CD4-positive, alpha-beta T cell treated with Interleukin-21 for 1 hour (primary cell): Measurements from ENCODE around the gene ACTR1A.
A peak's percentile ranks its signal among the peaks of the same experiment; 100 is the strongest.
"Not testable (repeated sequence)": the region's sequence is repeated elsewhere in the genome, so short reads cannot be mapped to it uniquely, and the experiment has no call there.

Experiments
- DNase-seq: peaks from one replicate; pipeline ENCODE4 v3.0.0-alpha.2; 2020

The ACTR1A gene

DNA sequence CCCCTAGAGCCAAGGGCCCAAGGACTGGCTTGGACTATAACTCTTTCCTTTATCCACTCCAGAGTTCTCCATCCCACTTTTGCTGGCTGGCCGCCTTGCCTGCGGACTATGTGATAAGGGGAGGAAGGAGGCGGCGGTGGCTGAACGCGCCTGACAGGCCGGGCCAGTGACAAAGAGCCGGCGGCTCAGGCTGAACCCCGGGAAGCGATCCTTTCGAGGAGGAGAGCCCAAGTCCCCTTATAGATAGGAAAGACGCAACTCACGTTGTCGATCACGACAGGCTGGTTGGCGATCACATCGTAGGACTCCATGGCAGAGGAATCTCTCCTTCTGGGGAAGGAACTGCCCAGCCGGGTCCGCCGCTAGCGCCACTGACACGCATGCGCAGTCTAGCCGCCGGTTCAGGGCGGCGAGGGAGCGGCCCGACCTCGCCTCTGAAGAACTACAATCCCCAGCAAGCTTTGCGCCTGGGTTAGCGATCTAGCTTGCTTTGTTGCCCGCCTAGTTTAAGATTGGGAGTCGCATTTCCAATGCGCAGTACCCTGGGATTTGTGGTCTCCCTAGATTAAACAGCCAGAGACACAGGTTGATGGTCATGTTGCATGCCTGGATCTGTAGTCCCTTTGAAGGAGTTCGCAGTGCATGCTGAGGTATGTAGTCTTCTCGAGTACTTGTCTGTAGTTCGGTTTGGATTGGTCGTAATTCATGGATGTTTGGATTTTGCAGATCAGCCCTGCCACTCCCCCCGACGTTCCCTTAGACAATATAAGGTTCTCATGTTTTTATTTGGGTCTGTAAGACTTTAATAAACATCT, at the start of gene ACTR1A:
Gene ACTR1A, minus strand, starts transcription at position 376 of the 815 bp plus-strand sequence. Its CDS starts 65 bp downstream, at position 311.
- DNase-seq: peak; percentile 98

DNA sequence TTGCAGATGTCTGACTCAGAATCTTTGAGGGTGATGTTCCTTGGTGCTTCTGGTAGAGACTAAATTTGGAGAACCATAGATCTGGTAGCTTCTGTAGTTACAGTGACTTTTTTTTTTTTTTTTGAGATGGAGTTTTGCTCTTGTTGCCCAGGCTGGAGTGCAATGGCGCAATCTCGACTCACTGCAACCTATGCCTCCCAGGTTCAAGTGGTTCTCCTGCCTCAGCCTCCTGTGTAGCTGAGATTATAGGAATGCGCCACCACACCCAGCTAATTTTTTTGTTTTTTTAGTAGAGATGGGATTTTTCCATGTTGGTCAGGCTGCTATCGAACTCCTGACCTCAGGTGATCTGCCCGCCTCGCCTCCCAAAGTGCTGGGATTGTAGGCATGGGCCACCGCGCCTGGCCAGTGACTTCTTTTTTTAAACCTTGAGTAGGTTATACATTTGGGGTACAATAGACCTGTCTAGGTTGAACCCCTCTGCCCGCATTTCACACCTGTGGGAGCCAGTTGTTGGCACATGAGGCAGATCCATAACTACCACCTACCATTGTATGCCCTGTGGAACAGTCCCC, 48.2 kb upstream of the ACTR1A start:
- DNase-seq: no peak

DNA sequence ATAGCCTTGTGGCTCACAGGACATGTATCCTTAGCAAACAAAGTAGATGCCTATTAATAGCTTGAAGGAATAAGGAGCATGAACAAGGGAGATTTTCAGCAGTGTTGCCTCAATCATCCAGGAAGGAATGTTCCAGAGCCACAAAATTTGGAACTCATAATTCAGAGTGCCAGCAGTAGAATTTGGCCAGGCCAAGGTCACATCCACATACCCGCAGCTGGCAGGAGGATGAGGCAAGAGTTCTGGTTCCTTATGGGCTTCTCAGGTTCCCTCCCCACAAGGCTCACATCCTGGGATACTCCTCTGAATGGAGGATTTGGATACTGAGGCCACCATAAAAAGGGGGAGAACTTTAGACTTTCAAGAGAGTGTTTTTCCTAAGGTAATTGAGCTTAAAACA, 47.0 kb upstream of the ACTR1A start:
- DNase-seq: no peak

DNA sequence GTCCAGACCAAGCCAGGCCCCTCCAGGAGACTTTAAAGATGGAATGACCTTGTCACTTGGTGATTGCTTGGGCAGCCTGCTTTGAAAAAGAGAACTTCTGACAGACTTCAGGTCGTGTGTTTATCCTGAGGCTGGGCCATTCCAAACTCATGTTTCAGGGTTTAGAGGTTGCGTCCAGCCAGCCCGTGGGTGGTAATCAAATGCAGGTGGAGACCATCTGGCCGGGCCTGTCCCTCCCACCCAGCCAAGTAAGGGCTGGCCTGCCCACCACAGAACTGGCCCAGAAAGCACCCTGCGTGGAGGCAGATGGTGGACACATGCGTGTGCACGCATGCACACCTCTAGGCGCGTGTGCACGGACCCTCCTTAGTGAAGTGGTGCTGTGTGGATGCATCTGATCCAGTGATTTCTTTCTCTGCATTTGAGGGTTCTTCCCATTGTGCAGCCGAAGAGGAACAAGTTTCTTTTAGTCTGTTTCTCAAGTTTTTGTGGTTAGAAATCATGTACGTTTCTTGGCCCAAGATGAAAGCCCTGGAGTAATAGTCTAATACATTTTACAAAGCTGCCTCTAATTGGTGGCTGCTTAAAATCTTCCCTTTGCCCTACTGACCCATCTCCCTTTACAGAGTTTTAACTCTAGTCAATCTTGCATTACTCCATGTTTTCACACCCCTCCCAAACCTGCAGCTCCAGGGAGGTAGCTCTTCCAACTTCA, 44.3 kb upstream of the ACTR1A start:
- no peak for DNase-seq

DNA sequence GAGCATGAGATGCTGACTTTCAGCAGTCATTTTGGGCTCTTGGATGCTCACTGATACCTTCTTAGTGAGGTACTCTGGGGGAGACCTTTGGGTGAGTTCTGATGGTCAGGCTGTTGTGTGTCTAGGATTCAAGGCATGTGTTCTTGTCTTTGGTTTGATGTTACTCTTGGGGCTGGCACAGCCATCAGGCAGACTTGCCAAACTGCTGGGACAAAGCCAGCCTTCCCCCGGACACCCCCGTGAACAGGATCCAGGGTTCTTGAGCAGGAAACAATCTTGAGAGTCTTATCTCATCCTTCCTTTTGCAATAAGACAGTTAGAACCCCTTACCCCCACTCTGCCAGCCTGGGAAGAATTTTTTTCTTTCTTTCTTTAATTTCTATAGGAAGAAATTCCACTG, 43.5 kb upstream of the ACTR1A start:
- DNase-seq: no peak

DNA sequence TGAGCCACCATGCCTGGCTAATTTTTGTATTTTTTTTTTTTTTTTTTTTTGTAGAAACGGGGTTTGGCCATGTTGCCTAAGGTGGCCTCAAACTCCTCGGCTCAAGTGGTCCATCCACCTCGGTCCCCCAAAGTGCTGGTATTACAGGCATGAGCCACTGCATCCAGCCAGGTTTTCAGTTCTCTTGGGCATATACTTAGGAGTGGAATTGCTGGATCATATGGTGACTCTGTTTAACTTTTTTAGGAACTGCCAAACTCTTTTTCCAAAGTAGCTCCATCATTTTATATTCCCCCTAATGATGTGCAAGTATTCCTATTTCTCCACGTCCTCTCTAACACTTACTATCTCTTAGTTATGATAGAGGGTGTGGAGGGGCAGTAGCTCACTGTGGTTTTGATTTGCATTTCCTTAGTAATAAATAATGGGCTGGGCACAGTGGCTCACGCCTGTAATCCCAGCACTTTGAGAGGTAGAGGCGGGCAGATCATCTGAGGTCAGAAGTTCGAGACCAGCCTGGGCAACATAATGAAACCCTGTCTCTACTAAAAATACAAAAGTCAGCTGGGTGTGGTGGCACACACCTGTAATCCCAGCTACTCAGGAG, 42.9 kb upstream of the ACTR1A start:
- DNase-seq: no peak

DNA sequence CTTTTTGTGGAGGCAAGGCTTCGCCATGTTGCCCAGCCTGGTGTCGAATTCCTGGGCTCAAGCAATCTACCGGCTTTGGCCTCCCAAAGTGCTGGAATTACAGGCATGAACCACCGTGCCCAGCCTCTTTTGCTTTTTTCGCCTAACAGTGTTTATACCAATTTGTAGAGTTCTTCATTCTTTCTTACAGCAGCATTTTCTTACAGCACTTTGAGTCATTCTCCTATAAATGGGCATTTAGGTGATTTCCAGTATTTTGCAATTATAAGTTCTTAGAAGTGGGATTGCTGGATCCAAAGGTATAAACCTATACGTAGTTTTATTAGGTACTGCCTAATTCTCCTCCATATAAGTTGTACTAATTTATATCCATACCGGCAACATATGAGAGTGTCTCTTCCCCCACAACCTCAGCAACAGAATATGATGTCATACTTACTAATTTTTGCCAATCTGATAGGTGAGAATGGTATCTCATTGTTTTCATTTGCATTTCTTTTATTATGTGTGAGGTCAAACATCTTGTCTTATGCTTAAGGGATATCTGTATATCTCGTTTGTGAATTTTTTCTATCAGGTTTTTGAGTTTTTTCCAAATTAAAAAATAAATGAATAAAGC, 40.4 kb upstream of the ACTR1A start:
- DNase-seq: no peak

DNA sequence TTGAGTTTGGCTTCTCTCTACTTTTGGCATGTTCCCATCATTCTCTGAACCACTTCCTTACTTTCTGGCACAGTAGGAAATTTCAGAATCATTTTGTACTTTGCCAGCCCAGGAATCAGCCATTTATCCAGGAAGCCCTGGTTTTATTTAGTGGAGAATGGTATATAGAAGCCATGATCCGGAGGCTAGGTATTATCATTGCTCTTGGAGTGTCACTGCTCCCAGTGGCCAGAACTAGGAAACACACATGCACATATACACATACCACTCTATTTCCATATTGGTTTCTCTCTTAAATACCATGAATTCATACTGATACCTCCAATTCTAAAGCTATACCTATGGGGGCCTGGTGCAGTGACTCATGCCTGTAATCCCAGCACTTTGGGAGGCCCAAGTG, 37.5 kb upstream of the ACTR1A start:
- DNase-seq: no peak

DNA sequence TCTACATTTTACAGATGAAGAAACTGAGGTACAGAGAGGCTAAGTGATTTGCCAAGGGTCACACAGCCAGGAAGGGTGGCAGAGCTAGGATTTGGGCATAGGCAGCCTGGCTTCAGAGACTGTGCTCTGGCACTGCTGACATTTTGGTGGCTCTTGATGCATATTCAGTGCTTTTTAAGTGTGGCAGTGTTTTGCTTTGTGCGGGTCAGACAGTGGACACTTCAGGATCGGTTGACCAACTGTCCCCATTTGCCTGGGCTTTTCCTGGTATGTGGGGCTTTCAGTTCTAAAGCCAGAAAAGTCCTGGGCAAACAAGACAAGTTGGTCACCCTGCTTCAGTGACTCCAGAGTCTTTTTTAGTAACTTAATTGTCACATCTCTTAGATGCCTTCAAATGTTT, 36.3 kb upstream of the ACTR1A start:
- DNase-seq: no peak

DNA sequence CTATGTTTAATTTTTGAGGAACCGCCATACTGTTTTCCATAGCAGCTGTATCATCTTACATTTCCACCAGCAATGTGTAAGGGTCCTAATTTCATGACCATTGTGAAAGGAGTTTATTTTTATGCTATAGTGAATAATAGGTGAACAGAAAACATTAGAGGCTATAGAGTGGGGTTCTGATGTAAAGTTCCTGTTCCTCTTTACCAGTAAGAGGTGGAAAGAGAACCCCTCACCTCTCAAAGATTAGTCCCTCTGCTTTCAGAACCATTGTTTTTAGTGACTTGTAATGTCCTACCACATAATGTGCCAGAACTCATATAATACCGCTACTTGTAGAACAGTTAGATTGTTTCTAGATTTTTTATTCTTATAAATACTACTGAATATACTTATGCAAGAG, 35.4 kb upstream of the ACTR1A start:
- no peak for DNase-seq

DNA sequence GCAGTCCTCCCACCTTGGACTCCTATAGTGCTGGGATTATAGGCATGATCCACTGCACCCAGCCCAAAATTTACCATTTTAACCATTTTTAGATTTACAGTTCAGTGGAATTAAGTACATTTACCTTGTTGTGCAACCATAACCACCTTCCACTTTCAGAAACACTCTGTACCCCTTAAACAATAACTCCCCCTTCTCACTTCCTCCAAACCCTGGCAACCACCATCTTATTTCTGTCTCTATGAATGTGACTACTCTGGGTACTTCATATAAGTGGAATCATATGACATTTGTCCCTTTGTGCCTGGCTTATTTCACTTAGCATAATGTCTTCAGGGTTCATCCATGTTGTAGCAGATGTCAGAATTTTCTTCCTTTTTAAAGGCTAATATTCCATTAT, 34.9 kb upstream of the ACTR1A start:
- DNase-seq: no peak

DNA sequence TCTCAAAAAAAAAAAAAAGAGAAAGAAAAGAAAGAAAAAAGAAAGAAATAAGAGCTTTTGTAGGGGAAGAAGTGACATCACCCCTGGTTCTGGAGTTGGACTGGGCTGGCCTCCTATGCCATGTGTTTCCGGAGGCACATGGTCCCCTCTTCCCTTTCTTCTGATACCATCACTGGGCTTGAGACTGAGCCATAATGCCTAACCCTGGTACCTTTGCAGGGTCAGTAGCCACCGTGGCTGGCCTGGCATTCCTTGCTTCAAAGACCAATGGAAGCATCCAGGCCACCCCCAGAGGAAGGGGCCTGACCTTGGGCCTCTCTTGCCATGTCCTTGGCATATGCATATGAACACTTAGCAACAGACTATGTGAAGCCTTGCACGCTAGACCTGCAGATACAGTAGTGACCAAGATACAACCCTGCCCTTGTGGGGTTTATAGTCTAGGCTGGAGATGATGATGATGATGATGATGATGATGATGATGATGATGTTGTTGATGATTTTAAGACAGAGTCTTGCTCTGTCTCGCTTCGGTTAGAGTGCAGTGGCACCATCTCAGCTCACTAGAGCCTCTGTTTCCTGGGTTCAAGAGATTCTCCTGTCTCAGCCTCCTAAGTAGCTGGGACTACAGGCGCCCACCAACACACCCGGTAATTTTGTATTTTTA, 33.1 kb upstream of the ACTR1A start:
- no peak for DNase-seq

DNA sequence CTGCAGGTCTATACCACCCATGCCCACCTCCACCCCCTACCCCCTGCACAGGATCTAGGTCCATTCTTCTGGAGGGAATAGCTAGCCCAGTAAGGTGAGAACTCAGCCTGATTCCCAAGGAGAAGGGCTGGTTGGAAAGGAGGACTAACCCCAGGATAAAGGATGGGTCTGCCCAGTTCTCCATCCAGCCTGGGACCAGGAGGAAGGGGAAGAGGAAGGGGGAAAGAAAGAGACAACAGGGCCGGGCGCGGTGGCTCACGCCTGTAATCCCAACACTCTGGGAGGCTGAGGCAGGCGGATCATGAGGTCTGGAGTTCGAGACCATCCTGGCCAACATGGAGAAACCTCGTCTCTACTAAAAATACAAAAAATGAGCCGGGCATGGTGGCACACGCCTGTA, 32.5 kb upstream of the ACTR1A start:
- not testable (repeated sequence) for DNase-seq

DNA sequence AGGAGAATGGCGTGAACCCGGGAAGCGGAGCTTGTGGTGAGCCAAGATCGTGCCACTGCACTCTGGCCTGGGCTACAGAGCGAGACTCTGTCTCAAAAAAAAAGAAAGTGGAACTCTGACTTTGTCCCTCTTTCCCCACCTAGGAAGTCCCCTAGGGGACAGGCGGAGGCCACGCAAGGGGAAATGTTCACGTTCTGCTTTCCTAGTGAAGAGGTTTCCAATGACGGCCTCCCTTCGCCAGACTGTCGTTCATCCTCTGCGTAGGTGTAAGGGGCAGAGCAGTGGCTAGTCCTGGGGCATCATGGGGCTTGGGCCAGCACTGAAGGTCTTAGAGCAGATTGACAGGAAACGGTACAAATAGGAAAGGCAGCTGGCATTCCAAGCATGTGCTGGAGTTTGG, 31.8 kb upstream of the ACTR1A start:
- DNase-seq: no peak

DNA sequence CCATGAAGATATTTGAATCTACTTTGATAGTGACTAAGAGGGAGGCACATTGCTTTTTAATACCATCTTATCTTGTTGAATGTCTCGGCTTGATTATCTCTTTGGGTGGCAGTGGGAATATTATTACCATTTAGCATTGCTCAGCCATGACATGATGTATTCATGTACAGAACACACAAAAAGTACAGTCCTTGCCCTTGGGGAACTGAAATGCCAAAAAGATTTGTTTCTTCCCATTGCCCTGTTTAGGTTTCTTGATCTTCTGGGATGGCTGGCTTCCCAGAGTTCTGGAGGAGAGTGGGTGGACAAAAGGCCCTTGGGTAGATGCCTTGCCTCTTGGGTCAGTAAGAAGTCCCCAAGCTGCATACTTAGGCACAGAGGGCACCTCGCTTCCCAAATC, 25.0 kb upstream of the ACTR1A start:
- DNase-seq: no peak

DNA sequence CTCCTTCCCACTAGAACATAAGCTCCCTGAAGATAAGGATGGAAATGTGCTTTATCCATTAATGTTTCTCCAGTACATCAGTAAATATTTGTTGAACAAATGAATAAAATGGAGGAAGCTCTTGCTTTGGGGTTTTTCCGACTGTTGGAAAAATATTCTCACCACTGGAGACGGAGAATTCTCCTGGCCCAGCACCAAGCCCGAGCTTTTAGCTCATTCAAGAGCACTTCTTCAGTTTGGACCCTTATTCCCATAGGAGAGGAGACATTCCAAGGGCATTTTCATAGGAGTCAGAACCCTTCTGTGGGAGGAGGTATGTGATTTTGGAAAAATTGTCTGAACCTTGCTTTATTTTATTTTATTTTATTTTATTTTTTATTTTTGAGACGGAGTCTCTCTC, 22.2 kb upstream of the ACTR1A start:
- DNase-seq: no peak

DNA sequence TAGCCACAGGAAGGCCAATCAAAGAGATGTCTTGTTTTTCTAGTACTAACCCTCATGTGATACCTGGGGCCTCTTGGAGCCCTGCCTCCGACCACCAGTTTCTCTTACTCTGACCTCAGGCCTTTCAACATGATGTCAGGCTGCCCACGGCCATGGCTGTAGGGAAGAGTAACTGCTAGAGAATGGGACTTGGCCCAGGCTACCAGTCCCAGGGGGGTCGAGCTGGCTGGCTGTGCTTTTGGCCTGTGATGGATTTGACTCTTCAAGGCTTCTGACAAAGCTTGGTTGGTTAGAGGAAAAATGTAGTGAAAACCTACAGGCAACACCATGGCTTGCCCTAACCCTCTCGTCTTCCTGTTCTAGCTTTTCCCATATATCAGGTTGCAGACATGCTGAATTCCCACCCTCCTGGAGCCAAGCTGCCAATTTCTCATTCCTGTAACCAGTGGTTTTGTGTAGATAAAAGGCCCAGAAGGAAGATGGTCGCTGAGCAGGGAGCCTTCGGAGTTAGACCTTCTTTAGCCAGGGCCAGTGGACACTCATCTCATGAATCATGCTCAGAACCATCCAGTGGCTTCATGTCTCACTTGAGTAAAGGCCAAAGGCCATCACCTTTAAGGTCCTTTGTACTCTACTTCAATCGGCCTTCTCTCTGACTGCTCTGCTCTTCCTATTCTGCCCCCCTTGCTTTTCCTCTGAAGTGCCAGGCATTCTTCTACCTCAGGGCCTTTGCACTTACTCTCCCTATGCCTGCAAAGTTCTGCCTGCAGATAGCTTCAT, 20.9 kb upstream of the ACTR1A start:
- no peak for DNase-seq

DNA sequence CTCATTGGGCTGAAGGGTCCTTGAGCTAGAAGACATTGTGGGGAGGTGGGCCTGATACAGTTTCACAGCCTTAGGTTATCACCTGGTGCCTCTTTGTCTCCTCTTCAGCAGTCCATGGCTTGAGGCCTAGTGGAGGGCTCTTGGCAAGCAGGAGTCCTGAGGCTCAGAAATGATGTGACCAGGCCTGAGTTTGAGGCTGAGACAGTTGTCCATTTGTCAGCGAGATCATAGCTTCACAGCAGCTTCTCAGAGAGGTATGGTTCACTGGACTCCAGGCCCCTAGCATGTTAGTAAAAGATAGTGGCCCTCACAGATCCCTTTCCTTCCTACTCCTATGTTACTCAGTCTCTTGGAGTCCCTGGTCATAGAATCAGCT, 20.4 kb upstream of the ACTR1A start:
- no peak for DNase-seq

DNA sequence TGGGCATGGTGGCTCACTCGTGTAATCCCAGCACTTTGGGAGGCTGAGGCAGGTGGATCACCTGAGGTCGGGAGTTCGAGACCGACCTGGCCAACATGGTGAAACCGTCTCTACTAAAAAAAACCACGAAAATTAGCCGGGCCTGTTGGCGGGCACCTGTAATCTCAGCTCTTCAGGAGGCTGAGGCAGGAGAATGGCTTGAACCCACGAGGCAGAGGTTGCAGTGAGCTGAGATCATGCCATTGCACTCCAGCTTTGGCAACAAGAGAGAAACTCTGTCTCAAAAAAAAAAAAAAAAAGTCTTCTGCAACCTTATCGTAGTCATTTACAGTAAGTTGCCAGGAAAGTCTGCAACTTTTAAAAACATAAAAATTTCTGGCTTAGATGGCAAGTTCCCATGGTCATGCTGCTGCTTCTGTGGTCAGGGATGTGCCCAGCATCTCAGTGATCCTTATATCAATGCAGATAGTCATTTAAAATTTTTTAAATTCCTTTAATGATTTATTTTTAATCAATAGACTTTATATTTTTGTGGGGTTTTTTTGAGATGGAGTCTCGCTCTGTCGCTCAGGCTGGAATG, 16.8 kb upstream of the ACTR1A start:
- no peak for DNase-seq

DNA sequence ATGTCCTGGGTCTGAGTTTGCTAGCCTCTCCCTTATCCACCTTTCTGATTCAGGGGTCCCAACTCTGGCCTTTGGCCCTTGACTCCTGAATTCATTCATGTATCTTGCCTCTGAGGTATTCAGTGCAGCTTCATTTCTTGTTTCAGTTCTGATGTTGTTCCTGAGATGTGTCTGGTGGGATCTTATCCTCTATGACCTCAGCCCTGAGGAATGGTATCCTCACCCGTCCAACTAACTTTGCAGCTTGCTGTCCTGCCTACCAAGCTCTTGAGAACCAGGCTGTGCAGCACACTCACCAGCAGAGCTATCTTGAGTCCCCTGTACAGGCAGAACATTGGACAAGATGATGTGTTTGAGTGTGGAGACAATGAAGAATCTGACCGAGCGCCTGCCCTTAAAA, 15.0 kb upstream of the ACTR1A start:
- no peak for DNase-seq

DNA sequence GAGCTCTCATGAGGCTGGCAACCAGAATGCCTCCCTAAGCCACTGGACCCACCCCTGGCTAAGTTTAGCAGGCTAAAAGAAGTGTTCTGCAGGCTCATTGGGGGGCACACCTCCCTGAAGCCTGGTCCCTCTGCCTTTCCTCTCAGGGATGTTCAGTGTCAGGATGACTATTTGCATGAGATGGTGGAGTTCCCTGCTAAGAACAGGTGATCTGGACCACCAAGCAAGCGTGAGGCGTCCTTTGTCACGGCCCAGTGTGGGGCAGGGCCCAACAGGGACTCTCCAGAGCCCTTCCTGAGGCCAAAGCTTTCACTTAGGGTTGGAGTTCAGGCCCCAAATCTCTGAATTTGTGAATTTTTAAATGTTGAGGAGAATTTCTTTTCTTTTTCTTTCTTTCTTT, 13.2 kb upstream of the ACTR1A start:
- DNase-seq: no peak
